ENCODE results near the gene GSTT4.

DNA sequence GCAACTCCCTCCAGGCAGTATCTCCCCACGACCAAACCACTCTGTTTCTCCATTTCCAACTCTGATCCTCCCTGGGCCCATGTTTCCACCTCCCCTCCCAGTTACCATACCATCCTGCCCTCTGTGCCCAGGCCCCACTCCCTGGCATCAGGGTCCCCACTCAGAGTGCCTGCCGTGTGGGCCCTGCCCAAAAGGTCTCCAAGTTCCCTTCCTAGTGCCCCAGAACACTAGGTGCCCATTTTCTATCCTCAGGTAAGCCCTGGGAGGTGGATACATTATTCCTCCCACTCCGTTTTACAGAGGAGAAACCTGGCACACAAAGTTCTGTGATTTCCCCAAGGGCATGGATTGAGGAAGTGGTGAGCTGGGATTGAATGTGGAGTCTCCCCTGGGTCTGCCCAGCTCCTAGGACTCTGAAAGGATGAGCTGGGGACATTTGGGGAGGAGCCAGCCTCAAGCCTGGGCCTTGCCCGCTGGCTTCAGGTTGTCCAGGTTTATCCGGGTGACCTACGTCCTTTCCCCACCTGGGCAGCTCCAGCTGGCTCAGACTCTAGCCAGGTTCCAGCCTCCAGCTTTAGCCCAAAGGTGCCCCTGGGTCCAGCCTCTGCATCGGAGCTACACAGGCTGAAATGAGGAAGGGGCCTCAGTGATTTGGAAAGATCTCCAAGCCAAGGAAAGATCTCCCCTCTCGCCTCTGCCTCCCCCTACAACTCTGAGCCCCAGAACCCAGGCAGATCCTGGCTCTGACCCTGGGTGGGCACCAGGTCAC is 2.2 kb upstream of the GSTT4 start:
- TF ChIP-seq EZH2phosphoT487 (IDR thresholded peaks at IDR 0.05; ENCODE audit: borderline replicate concordance, low read length) (no peak), EZH2 (IDR thresholded peaks at IDR 0.05; ENCODE audit: low read length, unreplicated experiment) (no peak)
